Measurements from ENCODE around the gene P2RY14.
A peak's percentile ranks its signal among the peaks of the same experiment; 100 is the strongest.
"Not testable (repeated sequence)": the region's sequence is repeated elsewhere in the genome, so short reads cannot be mapped to it uniquely, and the experiment has no call there.

The P2RY14 gene

DNA sequence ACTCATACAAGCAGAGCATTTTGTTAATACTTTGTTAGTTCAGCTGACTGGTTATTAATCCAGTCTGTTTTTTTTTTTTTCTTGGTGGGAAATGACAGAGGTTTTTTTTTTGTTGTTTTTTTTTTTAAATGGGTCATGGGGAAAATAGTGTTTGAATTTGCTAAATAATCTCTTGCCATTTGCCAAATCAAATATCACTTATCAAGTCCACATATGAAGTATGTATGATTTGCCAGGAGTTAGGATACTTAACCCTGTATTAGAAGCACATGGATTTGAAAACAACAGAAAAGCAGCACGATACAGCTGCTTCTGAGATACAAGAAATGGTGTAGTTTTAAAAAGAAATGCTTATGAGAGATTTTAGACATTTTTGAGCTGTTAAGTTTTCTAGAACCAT lies 21.6 kb downstream of the P2RY14 start:
- no peak for DNase-seq

DNA sequence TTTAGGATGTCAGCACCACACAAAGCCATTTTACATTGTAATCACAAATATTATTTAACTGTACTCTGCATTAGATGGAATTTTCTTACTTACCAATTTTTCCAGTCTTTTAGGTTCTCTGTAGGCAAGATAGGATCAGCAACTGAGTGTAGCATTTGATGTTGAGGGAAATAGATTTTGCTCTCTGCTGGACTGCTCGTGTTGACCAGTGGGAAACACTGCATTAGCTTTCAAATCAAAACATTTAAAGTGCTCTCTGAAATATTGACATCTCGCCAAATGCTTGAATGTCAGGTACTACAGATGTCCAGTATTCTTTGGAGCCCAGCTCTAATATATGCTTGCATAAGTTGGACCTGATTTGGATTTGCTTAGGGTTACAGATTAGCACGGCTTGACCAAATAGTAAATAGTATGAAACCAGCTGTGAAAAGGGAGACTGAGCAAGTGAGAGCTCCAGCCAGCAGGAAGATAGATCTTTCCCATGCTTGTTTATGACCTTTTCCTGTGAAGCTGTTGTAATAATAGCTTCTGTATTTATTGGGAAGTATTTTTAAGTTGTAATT lies 29.5 kb downstream of the P2RY14 start:
- no peak for DNase-seq

GRCh38 chr3:151242006-151242405 lies 36.3 kb downstream of the P2RY14 start:
- DNase-seq = not testable (repeated sequence)

- no peak for DNase-seq
These were observed 41.6 kb downstream of the P2RY14 start for GRCh38 chr3:151236736-151237135.

- no peak for DNase-seq
These were observed 42.0 kb downstream of the P2RY14 start for GRCh38 chr3:151236316-151236715.

DNA sequence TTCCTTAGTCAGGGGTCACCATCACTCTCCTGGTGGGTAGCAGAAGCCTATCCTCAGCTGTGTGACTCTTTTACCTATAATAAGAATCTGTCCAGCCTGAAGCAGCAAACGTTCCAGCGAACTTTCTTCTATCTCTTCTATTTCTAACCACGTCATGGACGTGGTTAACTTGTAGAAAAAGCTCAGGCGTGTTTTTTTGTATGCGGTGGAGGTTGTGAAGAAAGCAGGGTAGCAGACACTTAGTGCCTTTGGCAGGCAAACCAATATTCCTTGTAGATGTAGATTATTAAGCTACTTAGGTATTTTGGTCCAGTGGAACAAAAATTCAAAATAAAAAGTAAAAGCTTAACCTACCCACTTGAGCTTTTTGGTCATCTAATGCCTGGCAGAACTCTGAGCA lies 43.5 kb downstream of the P2RY14 start:
- DNase-seq = no peak

GRCh38 chr3:151232991-151233390 lies 45.4 kb downstream of the P2RY14 start:
- DNase-seq = no peak

DNA sequence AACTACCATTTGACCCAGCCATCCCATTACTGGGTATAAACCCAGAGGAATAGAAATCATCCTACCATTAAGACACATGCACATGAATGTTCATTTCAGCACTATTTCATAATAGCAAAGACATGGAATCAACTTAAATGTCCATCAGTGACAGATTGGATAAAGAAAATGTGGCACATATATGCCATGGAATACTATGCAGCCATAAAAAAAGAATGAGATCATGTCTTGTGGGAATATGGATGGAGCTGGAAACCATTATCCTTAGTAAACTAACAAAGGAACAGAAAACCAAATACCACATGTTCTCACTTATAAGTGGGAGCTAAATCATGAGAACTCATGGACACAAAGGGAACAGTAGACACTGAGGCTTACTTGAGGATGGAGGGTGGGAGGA lies 45.9 kb downstream of the P2RY14 start:
- DNase-seq = not testable (repeated sequence)

GRCh38 chr3:151230646-151231045 lies 47.7 kb downstream of the P2RY14 start:
- no peak for DNase-seq

- no peak for DNase-seq
These were observed 49.7 kb downstream of the P2RY14 start for GRCh38 chr3:151228666-151229040.

DNA sequence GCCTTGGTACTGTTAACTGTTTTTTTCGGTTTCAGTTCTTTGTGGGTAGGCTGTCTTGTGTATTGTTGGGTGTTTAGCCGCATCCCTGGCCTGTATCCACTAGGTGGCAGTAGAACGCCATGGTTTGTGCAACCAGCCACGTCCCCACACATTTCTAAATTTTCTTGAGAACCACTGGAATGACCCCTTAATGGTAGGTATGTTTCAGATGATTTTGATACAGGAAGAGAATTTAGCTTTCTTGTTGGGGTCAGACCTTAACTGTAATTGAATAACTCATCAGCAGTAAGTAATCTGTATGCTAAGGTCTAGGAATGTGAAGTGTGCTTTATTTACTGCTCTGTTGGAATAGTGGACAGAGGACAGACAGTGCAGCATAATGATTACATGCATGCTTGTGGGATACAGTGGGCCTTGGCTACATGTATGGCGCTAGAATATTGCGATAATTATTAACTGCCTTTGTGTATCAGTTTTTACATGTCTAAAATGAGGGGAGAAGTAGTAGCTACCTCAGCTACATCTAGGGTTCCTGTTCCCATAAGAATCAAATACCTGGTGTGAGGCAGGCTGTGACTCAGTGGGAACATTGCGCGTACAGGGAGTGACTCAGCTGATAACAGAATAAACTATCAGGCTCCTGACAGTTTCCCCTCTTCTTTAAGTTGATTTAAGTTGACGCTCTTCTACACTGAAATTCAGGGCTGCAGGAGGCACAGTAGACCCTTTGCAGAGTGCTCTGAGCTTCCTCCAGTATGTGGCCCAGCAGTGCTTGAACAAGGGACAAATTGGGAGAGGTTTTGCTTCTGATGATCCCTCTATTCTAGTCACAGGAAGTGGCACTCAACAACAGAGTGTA lies 50.3 kb downstream of the P2RY14 start:
- peak; percentile 85 for DNase-seq

DNA sequence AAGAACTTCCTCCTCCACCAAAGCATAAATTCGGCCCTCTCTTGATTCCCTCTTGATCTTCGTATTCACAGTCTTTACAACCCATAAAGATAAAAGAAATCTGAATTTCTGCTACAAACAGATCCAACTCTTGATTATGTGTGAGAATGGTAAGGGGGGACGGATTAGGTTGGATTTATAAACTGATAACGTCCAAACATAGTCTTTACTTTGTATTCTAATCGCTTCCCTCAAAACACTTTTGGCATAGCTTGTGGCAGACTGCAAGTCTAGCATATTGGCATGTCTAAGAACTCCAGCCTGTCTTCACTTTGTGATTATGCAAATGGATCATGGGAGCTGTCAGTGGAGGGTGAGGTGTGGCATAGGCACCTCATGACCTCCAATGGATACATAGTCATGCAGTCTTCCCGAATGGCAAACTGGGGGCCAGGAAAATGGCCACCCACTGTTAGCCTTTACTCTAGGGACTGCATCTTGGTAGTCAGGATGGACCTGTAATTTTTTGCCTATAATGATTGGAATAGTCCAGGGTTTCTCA lies 51.0 kb downstream of the P2RY14 start:
- DNase-seq = no peak

DNA sequence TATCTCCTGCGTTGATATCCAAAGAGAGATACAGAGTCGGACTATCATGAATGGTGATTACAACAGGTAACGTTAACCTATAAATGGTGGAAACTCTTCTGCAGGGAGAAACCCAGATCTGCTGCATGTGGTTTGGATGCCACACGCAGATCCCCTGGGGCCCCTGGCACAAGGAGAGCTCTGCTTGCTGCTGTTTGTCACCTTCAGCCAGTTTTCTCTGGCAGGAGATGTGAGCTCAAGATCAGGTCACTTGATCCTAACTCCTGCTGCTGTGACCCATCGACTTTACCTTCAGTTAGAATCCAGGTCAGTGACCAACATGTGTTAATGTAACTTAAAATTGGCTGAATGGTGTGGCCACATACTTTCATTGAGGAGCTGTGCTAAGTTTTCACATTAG lies 51.5 kb downstream of the P2RY14 start:
- DNase-seq = no peak

DNA sequence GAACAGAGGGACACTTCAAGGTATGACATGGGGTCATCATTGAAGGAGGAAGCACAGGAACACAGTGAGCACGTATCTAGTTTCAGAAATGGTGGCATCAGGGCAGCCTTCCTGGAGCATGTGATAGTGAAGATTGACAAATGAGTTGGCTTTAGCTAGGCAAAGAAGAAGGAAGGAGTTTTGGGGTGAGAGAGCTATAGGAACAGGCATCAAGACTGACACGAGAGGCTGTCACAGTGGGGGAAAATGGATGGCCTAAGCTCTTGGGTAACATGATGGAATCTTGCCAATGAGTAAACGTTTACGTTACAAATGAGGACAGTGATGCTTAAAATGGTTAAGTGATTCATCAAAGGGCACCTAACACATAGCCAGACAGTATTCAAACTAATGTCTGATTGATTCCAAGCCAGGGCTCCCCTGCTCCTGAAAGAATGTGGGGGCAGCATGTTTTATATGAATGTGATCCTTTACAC lies 52.2 kb downstream of the P2RY14 start:
- DNase-seq = no peak

DNA sequence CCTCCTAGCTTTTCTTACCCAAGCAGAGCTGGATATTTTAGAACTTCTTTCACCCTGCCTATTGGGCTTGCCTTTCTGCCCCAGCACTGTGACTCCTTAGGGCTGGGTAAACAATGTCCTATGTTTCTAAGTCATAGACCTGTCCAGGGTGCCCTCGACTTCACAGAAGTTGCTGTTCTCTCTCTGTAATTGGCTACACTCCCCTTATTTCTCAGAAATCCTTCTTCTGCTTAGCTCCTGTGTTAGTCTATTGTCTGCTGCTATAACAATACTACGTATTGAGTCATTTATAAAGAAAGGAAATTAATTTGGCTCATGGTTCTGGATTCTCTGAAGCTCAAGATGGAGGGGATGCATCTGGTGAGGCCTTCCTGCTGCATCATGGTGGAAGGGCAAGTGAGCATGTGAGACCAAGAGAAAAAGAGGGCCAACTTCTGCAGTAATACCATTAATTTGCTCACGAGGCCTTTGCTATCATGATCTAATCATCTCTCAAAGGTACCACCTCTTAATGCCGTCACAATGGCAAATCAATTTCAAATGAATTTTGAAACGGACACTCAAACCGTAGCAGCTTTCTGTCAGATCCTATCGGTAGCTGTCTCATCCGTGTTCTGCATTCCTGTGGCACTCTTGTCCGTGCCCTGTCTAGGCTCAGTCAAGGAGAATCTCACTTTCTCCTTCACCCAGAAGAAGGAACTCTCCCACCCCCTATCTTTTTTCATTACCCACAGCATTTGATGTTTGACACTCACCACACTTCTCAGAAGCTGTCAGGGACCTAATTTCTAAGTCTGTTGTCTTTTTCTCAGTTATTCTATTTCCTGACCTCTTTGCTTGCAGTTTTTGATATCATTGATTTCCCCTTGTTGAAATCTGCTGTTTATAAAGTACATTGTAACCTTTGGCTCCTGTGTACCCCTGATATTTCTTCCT lies 53.0 kb downstream of the P2RY14 start:
- no peak for DNase-seq

GRCh38 chr3:151224268-151224866 lies 54.0 kb downstream of the P2RY14 start:
- DNase-seq = no peak

DNA sequence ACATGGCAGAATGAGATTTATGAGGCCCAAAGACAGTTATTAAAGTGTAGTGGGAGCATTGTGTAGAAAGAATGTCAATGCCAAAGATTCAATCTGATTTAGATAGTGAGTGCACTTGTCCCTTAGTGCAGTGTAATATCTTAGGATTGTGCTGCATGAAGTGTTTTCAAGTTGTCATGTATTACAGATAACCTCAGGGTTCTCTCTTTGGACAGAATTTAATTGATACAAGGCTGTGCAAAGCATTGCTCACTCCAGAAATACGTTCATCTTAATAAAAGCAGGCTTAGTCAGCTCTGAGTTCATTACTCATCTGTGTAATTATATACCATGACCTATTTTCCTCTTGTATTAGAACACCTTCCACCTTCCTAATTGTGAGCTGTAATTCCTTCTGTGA lies 59.3 kb downstream of the P2RY14 start:
- DNase-seq = no peak

DNA sequence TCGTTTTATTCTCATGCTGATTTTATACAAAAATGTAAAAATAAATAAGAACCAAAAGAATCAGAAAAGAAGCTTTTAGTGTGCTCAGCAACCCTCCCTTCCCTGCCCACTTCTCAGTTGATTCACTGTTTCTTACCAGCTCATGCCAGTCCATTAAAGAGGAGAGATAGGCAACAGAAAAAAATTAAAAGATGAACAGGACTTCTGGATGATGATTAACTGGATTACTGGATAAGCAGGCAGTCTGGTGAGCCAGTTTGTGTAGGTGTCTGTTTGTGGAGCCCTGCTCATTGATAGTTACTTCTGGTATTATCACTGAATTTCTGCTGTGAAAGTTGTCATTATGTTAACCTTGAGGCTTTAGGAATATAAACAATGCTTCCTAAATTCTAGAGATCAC lies 60.2 kb downstream of the P2RY14 start:
- DNase-seq = no peak

- no peak for DNase-seq
These were observed 61.4 kb downstream of the P2RY14 start for GRCh38 chr3:151216641-151217607.

GRCh38 chr3:151214459-151214858 lies 63.9 kb downstream of the P2RY14 start:
- no peak for DNase-seq

- DNase-seq = no peak
These were observed 64.5 kb downstream of the P2RY14 start for GRCh38 chr3:151213881-151214280.

All from CD4-positive, alpha-beta T cell treated with Interleukin-17A for 4 hours (primary cell).